Liver (tissue), 9 donors: Measurements from ENCODE around the gene PDE9A. TPM values are rescaled to one million over a fixed set of nuclear protein-coding genes. Genes with fewer than 3 reads are reported as not detected.

Experiments used
- DNase-seq: peaks from one replicate; pipeline ENCODE4 v3.0.0-alpha.2; 2017; ENCODE audit warnings: low spot score
- H3K27ac ChIP-seq, 2 donors: one replicate each; pipeline ENCODE4 v1.7.0; 2013; ENCODE audit warnings: inconsistent platforms in 2 of 2, low read length in 2 of 2, control low read depth in 1 of 2, low read depth in 1 of 2, mild to moderate bottlenecking in 1 of 2
- H3K27me3 ChIP-seq, 4 donors: one replicate each; pipeline versions ENCODE4 v1.6.1 to v1.7.0; 2013; ENCODE audit warnings: low read length in 3 of 4, inconsistent platforms in 1 of 4, mild to moderate bottlenecking in 1 of 4, moderate library complexity in 1 of 4; ENCODE audit not compliant: control insufficient read depth in 4 of 4, insufficient read depth in 4 of 4
- H3K36me3 ChIP-seq, 4 donors: one replicate each; pipeline versions ENCODE4 v1.6.1 to v1.7.0; 2013; ENCODE audit warnings: low read length in 3 of 4, mild to moderate bottlenecking in 3 of 4, low read depth in 1 of 4, moderate library complexity in 1 of 4; ENCODE audit not compliant: control insufficient read depth in 4 of 4, insufficient read depth in 3 of 4
- H3K4me1 ChIP-seq, 4 donors: one replicate each; pipeline versions ENCODE4 v1.6.1 to v1.7.0; 2013; ENCODE audit warnings: low read length in 3 of 4, mild to moderate bottlenecking in 3 of 4, moderate library complexity in 1 of 4; ENCODE audit not compliant: control insufficient read depth in 4 of 4, insufficient read depth in 4 of 4
- H3K4me3 ChIP-seq, 3 donors: one replicate each; pipeline versions ENCODE4 v1.6.1 to v1.7.0; 2013; ENCODE audit warnings: low read length in 3 of 3, control low read depth in 1 of 3, low read depth in 1 of 3, mild to moderate bottlenecking in 1 of 3
- H3K9ac ChIP-seq, 2 donors: one replicate each; pipeline ENCODE4 v1.7.0; 2013; ENCODE audit warnings: low read length in 2 of 2, mild to moderate bottlenecking in 2 of 2, moderate library complexity in 2 of 2, control low read depth in 1 of 2, low read depth in 1 of 2
- H3K9me3 ChIP-seq, 4 donors: one replicate each; pipeline versions ENCODE4 v1.6.1 to v1.7.0; 2013; ENCODE audit warnings: low read length in 3 of 4; ENCODE audit not compliant: control insufficient read depth in 4 of 4
- EGR1 ChIP-seq, 2 donors: IDR thresholded peaks; 2 replicates each; pipeline ENCODE4 v1.6.1; 2016 to 2018; ENCODE audit warnings: antibody characterized with exemption in 2 of 2, low read depth in 2 of 2
- FOXA1 ChIP-seq: IDR thresholded peaks from 2 replicates; pipeline ENCODE4 v1.6.1; 2016; ENCODE audit warnings: antibody characterized with exemption
- FOXA2 ChIP-seq: IDR thresholded peaks from 2 replicates; pipeline ENCODE4 v1.6.1; 2016; ENCODE audit warnings: antibody characterized with exemption
- GABPA ChIP-seq, 2 donors: IDR thresholded peaks in 1 of 2; conservative IDR thresholded peaks in 1 of 2; 2 replicates each; pipeline ENCODE4 v1.6.1; 2016; ENCODE audit warnings: antibody characterized with exemption in 2 of 2, mild to moderate bottlenecking in 1 of 2, moderate library complexity in 1 of 2
- HNF4A ChIP-seq, 2 donors: conservative IDR thresholded peaks; 2 replicates each; pipeline ENCODE4 v1.6.1; 2016; ENCODE audit warnings: antibody characterized with exemption in 2 of 2, mild to moderate bottlenecking in 2 of 2
- HNF4G ChIP-seq: IDR thresholded peaks from 2 replicates; pipeline ENCODE4 v1.6.1; 2016; ENCODE audit warnings: antibody characterized with exemption
- JUND ChIP-seq, 2 donors: IDR thresholded peaks; 2 replicates each; pipeline ENCODE4 v1.6.1; 2016; ENCODE audit warnings: antibody characterized with exemption in 2 of 2
- NR2F2 ChIP-seq: IDR thresholded peaks from 2 replicates; pipeline ENCODE4 v1.6.1; 2016; ENCODE audit warnings: antibody characterized with exemption
- RAD21 ChIP-seq, 2 donors: IDR thresholded peaks; 2 replicates each; pipeline ENCODE4 v1.6.1; 2016; ENCODE audit warnings: antibody characterized with exemption in 2 of 2, mild to moderate bottlenecking in 2 of 2
- RXRA ChIP-seq, 2 donors: IDR thresholded peaks; 2 replicates each; pipeline ENCODE4 v1.6.1; 2017 to 2018; ENCODE audit warnings: antibody characterized with exemption in 2 of 2, mild to moderate bottlenecking in 1 of 2
- SP1 ChIP-seq: IDR thresholded peaks from 2 replicates; pipeline ENCODE4 v1.6.1; 2018; ENCODE audit warnings: antibody characterized with exemption, mild to moderate bottlenecking
- TAF1 ChIP-seq: conservative IDR thresholded peaks from 2 replicates; pipeline ENCODE4 v1.6.1; 2016; ENCODE audit warnings: antibody characterized with exemption, mild to moderate bottlenecking
- YY1 ChIP-seq: IDR thresholded peaks from 2 replicates; pipeline ENCODE4 v1.6.1; 2016; ENCODE audit warnings: antibody characterized with exemption, mild to moderate bottlenecking
- WGBS: extraction: QIAGEN DNeasy Blood & Tissue Kit; methylation state at CpG from one replicate; pipeline ENCODE4 v1.1.7; 2013; 5-methylcytosine and 5-hydroxymethylcytosine counted together
- polyA plus RNA-seq, 2 donors: library from polyadenylated mRNA; stranded (reverse) in 1 of 2; unstranded in 1 of 2; fragments of 200-250 nt in 1 of 2; fragments of >200 nt in 1 of 2; fragmentation: Nextera tagmentation in 1 of 2; extraction: Ambion mirVana in 1 of 2; gene quantifications; one replicate each; pipeline versions ENCODE4 v1.2.1 to v1.2.3, GENCODE V29; 2013 to 2015
- total RNA-seq, 2 donors: library from RNA; depleted of rRNA; stranded (reverse); fragments of >200 nt; gene quantifications; one replicate each; pipeline ENCODE4 v1.2.3, GENCODE V29; 2014
- TF ChIP-seq, protein P1 (sequence below): IDR thresholded peaks from 2 replicates; pipeline ENCODE4 v1.6.1; 2016; ENCODE audit warnings: antibody characterized with exemption
- TF ChIP-seq, protein P2 (sequence below): IDR thresholded peaks from 2 replicates; pipeline ENCODE4 v1.6.1; 2016; ENCODE audit warnings: antibody characterized with exemption
- TF ChIP-seq, protein P3 (sequence below): fragments of 150-350 bp; IDR thresholded peaks from 2 replicates; pipeline ENCODE4 v1.5.1; 2017; ENCODE audit warnings: improper control_type of control experiment, low read depth, low read length; ENCODE audit not compliant: missing input control
- TF ChIP-seq, protein P4 (sequence below): IDR thresholded peaks from 2 replicates; pipeline ENCODE4 v1.6.1; 2016; ENCODE audit warnings: antibody characterized with exemption, mild to moderate bottlenecking
- TF ChIP-seq, protein P5 (sequence below): IDR thresholded peaks from 2 replicates; pipeline ENCODE4 v1.6.1; 2016; ENCODE audit warnings: antibody characterized with exemption
- donor health status: healthy.
- donor health status: healthy.
- donor health status: healthy.
- donor health status: healthy.
- donor health status: healthy.

PDE9A gene
- total and polyA plus RNA-seq, 4 donors, result 1.5 to 4.2 (median 2.7) TPM

DNA sequence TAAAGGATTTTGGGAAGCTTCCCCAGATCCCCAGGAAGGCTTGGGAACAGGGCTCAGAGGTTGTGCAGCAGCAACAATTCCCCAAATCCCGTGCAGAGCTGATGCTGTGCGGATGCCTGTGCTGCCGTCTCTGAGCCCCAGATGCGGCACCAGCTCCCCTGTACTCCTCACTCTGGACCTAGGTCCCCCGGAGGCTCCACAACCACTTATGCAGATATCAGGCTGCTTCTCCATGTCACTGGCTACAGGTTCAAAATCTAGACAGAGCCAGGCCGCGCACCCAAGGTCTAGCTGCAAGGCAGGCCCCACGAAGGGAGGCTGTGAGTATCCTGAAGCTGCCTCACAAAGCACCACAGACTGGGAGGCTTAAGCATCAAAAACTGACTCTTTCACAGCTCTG, 81.6 kb downstream of the PDE9A start:
- DNase-seq, result no peak
- Histone ChIP-seq H3K27me3 (no peaks in the 10 kb centered on the region), H3K4me3 (no peak overlapping the region), H3K9me3 (no peaks in the 10 kb centered on the region), H3K36me3 (no peaks in the 10 kb centered on the region), H3K9ac (no peak overlapping the region), H3K4me1 (peaks cover 32 to 67% (median 55%) of the 10 kb centered on the region in 4 donors), H3K27ac (peak overlapping the region; percentile 75 to 78)
- TF ChIP-seq HNF4A (conservative IDR thresholded peaks at IDR 0.05) (no peak), EGR1 (IDR thresholded peaks at IDR 0.05; ENCODE audit: low read depth in 2 of 2) (no peak), SP1 (no peak), FOXA1 (no peak), RAD21 (IDR thresholded peaks at IDR 0.05) (no peak), FOXA2 (no peak), RXRA (IDR thresholded peaks at IDR 0.05) (no peak), NR2F2 (no peak), YY1 (no peak), JUND (IDR thresholded peaks at IDR 0.05) (no peak), GABPA (IDR thresholded peaks at IDR 0.05 in 1 of 2, conservative IDR thresholded peaks at IDR 0.05 in 1 of 2) (no peak), TAF1 (no peak)
- TF ChIP-seq, protein P1, sequence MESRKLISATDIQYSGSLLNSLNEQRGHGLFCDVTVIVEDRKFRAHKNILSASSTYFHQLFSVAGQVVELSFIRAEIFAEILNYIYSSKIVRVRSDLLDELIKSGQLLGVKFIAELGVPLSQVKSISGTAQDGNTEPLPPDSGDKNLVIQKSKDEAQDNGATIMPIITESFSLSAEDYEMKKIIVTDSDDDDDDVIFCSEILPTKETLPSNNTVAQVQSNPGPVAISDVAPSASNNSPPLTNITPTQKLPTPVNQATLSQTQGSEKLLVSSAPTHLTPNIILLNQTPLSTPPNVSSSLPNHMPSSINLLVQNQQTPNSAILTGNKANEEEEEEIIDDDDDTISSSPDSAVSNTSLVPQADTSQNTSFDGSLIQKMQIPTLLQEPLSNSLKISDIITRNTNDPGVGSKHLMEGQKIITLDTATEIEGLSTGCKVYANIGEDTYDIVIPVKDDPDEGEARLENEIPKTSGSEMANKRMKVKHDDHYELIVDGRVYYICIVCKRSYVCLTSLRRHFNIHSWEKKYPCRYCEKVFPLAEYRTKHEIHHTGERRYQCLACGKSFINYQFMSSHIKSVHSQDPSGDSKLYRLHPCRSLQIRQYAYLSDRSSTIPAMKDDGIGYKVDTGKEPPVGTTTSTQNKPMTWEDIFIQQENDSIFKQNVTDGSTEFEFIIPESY, result no peak
- TF ChIP-seq, protein P2, sequence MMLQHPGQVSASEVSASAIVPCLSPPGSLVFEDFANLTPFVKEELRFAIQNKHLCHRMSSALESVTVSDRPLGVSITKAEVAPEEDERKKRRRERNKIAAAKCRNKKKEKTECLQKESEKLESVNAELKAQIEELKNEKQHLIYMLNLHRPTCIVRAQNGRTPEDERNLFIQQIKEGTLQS, result no peak
- TF ChIP-seq, protein P3, sequence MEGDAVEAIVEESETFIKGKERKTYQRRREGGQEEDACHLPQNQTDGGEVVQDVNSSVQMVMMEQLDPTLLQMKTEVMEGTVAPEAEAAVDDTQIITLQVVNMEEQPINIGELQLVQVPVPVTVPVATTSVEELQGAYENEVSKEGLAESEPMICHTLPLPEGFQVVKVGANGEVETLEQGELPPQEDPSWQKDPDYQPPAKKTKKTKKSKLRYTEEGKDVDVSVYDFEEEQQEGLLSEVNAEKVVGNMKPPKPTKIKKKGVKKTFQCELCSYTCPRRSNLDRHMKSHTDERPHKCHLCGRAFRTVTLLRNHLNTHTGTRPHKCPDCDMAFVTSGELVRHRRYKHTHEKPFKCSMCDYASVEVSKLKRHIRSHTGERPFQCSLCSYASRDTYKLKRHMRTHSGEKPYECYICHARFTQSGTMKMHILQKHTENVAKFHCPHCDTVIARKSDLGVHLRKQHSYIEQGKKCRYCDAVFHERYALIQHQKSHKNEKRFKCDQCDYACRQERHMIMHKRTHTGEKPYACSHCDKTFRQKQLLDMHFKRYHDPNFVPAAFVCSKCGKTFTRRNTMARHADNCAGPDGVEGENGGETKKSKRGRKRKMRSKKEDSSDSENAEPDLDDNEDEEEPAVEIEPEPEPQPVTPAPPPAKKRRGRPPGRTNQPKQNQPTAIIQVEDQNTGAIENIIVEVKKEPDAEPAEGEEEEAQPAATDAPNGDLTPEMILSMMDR, result no peak
- TF ChIP-seq, protein P4, sequence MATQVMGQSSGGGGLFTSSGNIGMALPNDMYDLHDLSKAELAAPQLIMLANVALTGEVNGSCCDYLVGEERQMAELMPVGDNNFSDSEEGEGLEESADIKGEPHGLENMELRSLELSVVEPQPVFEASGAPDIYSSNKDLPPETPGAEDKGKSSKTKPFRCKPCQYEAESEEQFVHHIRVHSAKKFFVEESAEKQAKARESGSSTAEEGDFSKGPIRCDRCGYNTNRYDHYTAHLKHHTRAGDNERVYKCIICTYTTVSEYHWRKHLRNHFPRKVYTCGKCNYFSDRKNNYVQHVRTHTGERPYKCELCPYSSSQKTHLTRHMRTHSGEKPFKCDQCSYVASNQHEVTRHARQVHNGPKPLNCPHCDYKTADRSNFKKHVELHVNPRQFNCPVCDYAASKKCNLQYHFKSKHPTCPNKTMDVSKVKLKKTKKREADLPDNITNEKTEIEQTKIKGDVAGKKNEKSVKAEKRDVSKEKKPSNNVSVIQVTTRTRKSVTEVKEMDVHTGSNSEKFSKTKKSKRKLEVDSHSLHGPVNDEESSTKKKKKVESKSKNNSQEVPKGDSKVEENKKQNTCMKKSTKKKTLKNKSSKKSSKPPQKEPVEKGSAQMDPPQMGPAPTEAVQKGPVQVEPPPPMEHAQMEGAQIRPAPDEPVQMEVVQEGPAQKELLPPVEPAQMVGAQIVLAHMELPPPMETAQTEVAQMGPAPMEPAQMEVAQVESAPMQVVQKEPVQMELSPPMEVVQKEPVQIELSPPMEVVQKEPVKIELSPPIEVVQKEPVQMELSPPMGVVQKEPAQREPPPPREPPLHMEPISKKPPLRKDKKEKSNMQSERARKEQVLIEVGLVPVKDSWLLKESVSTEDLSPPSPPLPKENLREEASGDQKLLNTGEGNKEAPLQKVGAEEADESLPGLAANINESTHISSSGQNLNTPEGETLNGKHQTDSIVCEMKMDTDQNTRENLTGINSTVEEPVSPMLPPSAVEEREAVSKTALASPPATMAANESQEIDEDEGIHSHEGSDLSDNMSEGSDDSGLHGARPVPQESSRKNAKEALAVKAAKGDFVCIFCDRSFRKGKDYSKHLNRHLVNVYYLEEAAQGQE, result no peak
- TF ChIP-seq, protein P5, sequence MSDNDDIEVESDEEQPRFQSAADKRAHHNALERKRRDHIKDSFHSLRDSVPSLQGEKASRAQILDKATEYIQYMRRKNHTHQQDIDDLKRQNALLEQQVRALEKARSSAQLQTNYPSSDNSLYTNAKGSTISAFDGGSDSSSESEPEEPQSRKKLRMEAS, result no peak
- 97% methylated on average over 8 of the region's 8 CpGs for WGBS

DNA sequence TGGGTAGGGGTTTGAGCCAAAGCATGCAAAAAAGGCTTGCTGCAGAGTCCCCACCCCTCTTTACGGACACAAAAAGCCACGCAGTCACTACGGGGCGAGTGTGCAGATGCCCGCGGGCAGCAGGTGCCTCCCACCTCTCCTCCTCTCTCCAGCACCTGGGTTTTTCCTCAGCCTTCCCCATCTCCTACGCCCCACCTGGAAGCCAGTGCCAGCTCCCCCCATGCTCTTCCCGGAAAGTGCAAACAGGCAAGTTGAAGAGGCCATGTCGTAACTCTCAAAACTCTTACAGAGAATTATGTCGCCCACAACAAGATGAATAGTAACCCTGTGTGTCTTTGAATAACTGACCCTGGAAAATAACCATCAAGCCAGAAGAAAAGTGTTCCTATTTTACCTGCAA, 82.5 kb downstream of the PDE9A start:
- DNase-seq, result no peak

More for the DNA sequence above, 82.5 kb downstream of the PDE9A start:
- WGBS, result 92% methylated on average over 10 of the region's 10 CpGs
- Histone ChIP-seq H3K4me1 (peaks cover 32 to 67% (median 55%) of the 10 kb centered on the region in 4 donors), H3K9me3 (no peaks in the 10 kb centered on the region), H3K9ac (no peak overlapping the region), H3K4me3 (no peak overlapping the region), H3K36me3 (no peaks in the 10 kb centered on the region), H3K27me3 (no peaks in the 10 kb centered on the region), H3K27ac (no peak overlapping the region)
- TF ChIP-seq FOXA1 (no peak), HNF4G (no peak), GABPA (IDR thresholded peaks at IDR 0.05 in 1 of 2, conservative IDR thresholded peaks at IDR 0.05 in 1 of 2) (no peak), JUND (IDR thresholded peaks at IDR 0.05) (no peak)
- TF ChIP-seq, protein P3, result no peak
- TF ChIP-seq, protein P1, result no peak
